Measurements from ENCODE around the gene CTAG1A.
"Not testable (repeated sequence)": the region's sequence is repeated elsewhere in the genome, so short reads cannot be mapped to it uniquely, and the experiment has no call there.

CTAG1A gene

GRCh38 chrX:154598656-154599055 is 13.7 kb downstream of the CTAG1A start:
- peaks cover 4% of the 10 kb centered on the region for H3K4me1 Mint-ChIP-seq
- no peaks in the 10 kb centered on the region for H3K9me3 Mint-ChIP-seq
- no peak overlapping the region for H3K27ac Mint-ChIP-seq

GRCh38 chrX:154599531-154599930 is 14.6 kb downstream of the CTAG1A start:
- no peak overlapping the region for H3K27ac Mint-ChIP-seq
- H3K4me1 Mint-ChIP-seq: peaks cover 4% of the 10 kb centered on the region
- H3K27me3 Mint-ChIP-seq: peaks cover 2% of the 10 kb centered on the region

More at GRCh38 chrX:154598656-154599055, 13.7 kb downstream of the CTAG1A start:
- peaks cover 2% of the 10 kb centered on the region for H3K27me3 Mint-ChIP-seq
- H3K4me3 Mint-ChIP-seq: no peak overlapping the region
- no peaks in the 10 kb centered on the region for H3K36me3 Mint-ChIP-seq

GRCh38 chrX:154600759-154601374 is 15.9 kb downstream of the CTAG1A start:
- Mint-ChIP-seq H3K27ac (no peak overlapping the region), H3K9me3 (no peaks in the 10 kb centered on the region), H3K4me1 (no peaks in the 10 kb centered on the region), H3K4me3 (no peak overlapping the region), H3K27me3 (peaks cover 2% of the 10 kb centered on the region), H3K36me3 (no peaks in the 10 kb centered on the region)

More at GRCh38 chrX:154599531-154599930, 14.6 kb downstream of the CTAG1A start:
- Mint-ChIP-seq H3K36me3 (no peaks in the 10 kb centered on the region), H3K4me3 (no peak overlapping the region), H3K9me3 (no peaks in the 10 kb centered on the region)

GRCh38 chrX:154602226-154602625 is 17.3 kb downstream of the CTAG1A start:
- H3K4me3 Mint-ChIP-seq: no peak overlapping the region
- no peaks in the 10 kb centered on the region for H3K4me1 Mint-ChIP-seq
- no peaks in the 10 kb centered on the region for H3K9me3 Mint-ChIP-seq
- H3K27ac Mint-ChIP-seq: no peak overlapping the region
- H3K27me3 Mint-ChIP-seq: peaks cover 2% of the 10 kb centered on the region
- H3K36me3 Mint-ChIP-seq: no peaks in the 10 kb centered on the region

GRCh38 chrX:154602766-154603437 is 18.0 kb downstream of the CTAG1A start:
- no peak overlapping the region for H3K27ac Mint-ChIP-seq
- H3K27me3 Mint-ChIP-seq: peaks cover 2% of the 10 kb centered on the region
- no peaks in the 10 kb centered on the region for H3K36me3 Mint-ChIP-seq
- H3K4me1 Mint-ChIP-seq: no peaks in the 10 kb centered on the region
- H3K9me3 Mint-ChIP-seq: no peaks in the 10 kb centered on the region
- H3K4me3 Mint-ChIP-seq: no peak overlapping the region

GRCh38 chrX:154603438-154604430 is 18.8 kb downstream of the CTAG1A start:
- Mint-ChIP-seq H3K36me3 (no peaks in the 10 kb centered on the region), H3K27ac (no peak overlapping the region), H3K4me3 (no peak overlapping the region), H3K27me3 (peaks cover 2% of the 10 kb centered on the region), H3K4me1 (no peaks in the 10 kb centered on the region), H3K9me3 (no peaks in the 10 kb centered on the region)

- H3K27me3 Mint-ChIP-seq: peaks cover 2% of the 10 kb centered on the region
- H3K4me3 Mint-ChIP-seq: no peak overlapping the region
- no peaks in the 10 kb centered on the region for H3K9me3 Mint-ChIP-seq
- no peaks in the 10 kb centered on the region for H3K36me3 Mint-ChIP-seq
- H3K4me1 Mint-ChIP-seq: no peaks in the 10 kb centered on the region
- no peak overlapping the region for H3K27ac Mint-ChIP-seq
These were observed 20.6 kb downstream of the CTAG1A start for GRCh38 chrX:154605566-154605965.

- no peaks in the 10 kb centered on the region for H3K27me3 Mint-ChIP-seq
- no peaks in the 10 kb centered on the region for H3K36me3 Mint-ChIP-seq
- H3K4me3 Mint-ChIP-seq: no peak overlapping the region
- no peak overlapping the region for H3K27ac Mint-ChIP-seq
- H3K9me3 Mint-ChIP-seq: no peaks in the 10 kb centered on the region
- H3K4me1 Mint-ChIP-seq: no peaks in the 10 kb centered on the region
These were observed 22.4 kb downstream of the CTAG1A start for GRCh38 chrX:154607370-154607769.

- H3K4me3 Mint-ChIP-seq: not testable (repeated sequence)
These were observed 23.0 kb downstream of the CTAG1A start for GRCh38 chrX:154607976-154608375.

GRCh38 chrX:154608823-154609222 is 23.9 kb downstream of the CTAG1A start:
- H3K4me1 Mint-ChIP-seq, H3K27me3 Mint-ChIP-seq, H3K9me3 Mint-ChIP-seq, H3K4me3 Mint-ChIP-seq, H3K27ac Mint-ChIP-seq, H3K36me3 Mint-ChIP-seq: not testable (repeated sequence)

More at GRCh38 chrX:154607976-154608375, 23.0 kb downstream of the CTAG1A start:
- not testable (repeated sequence) for H3K27me3 Mint-ChIP-seq, H3K9me3 Mint-ChIP-seq, H3K4me1 Mint-ChIP-seq, H3K27ac Mint-ChIP-seq, H3K36me3 Mint-ChIP-seq

GRCh38 chrX:154611146-154611545 is 26.2 kb downstream of the CTAG1A start:
- not testable (repeated sequence) for H3K27me3 Mint-ChIP-seq, H3K4me1 Mint-ChIP-seq, H3K4me3 Mint-ChIP-seq, H3K9me3 Mint-ChIP-seq, H3K36me3 Mint-ChIP-seq, H3K27ac Mint-ChIP-seq

- H3K4me1 Mint-ChIP-seq, H3K27ac Mint-ChIP-seq, H3K4me3 Mint-ChIP-seq, H3K27me3 Mint-ChIP-seq, H3K36me3 Mint-ChIP-seq, H3K9me3 Mint-ChIP-seq: not testable (repeated sequence)
These were observed 28.7 kb downstream of the CTAG1A start for GRCh38 chrX:154613586-154613985.

GRCh38 chrX:154619182-154619581 is 34.2 kb downstream of the CTAG1A start, which contains the start of gene CTAG1B:
Gene CTAG1B, minus strand, starts transcription at chrX:154619282. Its CDS starts 64 bp downstream, at chrX:154619218.
- H3K36me3 Mint-ChIP-seq, H3K27me3 Mint-ChIP-seq, H3K9me3 Mint-ChIP-seq, H3K27ac Mint-ChIP-seq, H3K4me1 Mint-ChIP-seq, H3K4me3 Mint-ChIP-seq: not testable (repeated sequence)

GRCh38 chrX:154620767-154621414 is 36.0 kb downstream of the CTAG1A start:
- not testable (repeated sequence) for H3K27me3 Mint-ChIP-seq, H3K4me3 Mint-ChIP-seq, H3K36me3 Mint-ChIP-seq, H3K4me1 Mint-ChIP-seq, H3K9me3 Mint-ChIP-seq, H3K27ac Mint-ChIP-seq

- H3K4me3 Mint-ChIP-seq, H3K36me3 Mint-ChIP-seq, H3K27me3 Mint-ChIP-seq, H3K27ac Mint-ChIP-seq, H3K9me3 Mint-ChIP-seq, H3K4me1 Mint-ChIP-seq: not testable (repeated sequence)
These were observed 44.0 kb downstream of the CTAG1A start for GRCh38 chrX:154628960-154629359.
